Esophagus squamous epithelium (tissue), 5 donors: Measurements from ENCODE around the gene COG4. TPM values are rescaled to one million over a fixed set of nuclear protein-coding genes. Genes with fewer than 3 reads are reported as not detected.
A peak's percentile ranks its signal among the peaks of the same experiment; 100 is the strongest.

ENCODE experiments used
- DNase-seq: peaks from one replicate; lab custom pipeline; 2025; lab: John Stamatoyannopoulos, UW
- H3K27ac ChIP-seq, 4 donors: fragments of 200-600 bp; sonication (generic); one replicate each; pipeline ENCODE4 v1.5.1; 2016 to 2019; ENCODE audit warnings: mild to moderate bottlenecking in 1 of 4
- H3K27me3 ChIP-seq, 4 donors: fragments of 200-600 bp; sonication (generic); 1 replicate in 3 of 4; 2 replicates in 1 of 4; pipeline versions ENCODE4 v1.5.1 to v1.6.0; 2017 to 2021; ENCODE audit warnings: antibody characterized with exemption in 1 of 4
- H3K36me3 ChIP-seq, 3 donors: fragments of 200-600 bp; sonication (generic); one replicate each; pipeline ENCODE4 v1.5.1; 2016 to 2019
- H3K4me1 ChIP-seq, 3 donors: fragments of 200-600 bp; sonication (generic); one replicate each; pipeline ENCODE4 v1.5.1; 2017 to 2019
- H3K4me3 ChIP-seq, 4 donors: fragments of 200-600 bp; sonication (generic); 1 replicate in 3 of 4; 2 replicates in 1 of 4; pipeline ENCODE4 v1.5.1; 2016 to 2019; ENCODE audit warnings: mild to moderate bottlenecking in 2 of 4, moderate library complexity in 1 of 4
- H3K9me3 ChIP-seq, 3 donors: fragments of 200-600 bp; sonication (generic); one replicate each; pipeline ENCODE4 v1.5.1; 2016 to 2019
- POLR2A ChIP-seq, 4 donors: fragments of 450-650 bp; IDR thresholded peaks; one replicate each; pipeline ENCODE4 v1.6.1; 2017; ENCODE audit warnings: antibody characterized with exemption in 4 of 4, mild to moderate bottlenecking in 4 of 4, moderate library complexity in 3 of 4
- WGBS, 2 donors: methylation state at CpG; one replicate each; pipeline ENCODE4 v1.1.5; 2018; 5-methylcytosine and 5-hydroxymethylcytosine counted together
- intact Hi-C: fragments of 100-400 bp; cut with DNase I; formaldehyde crosslinking; loops from one replicate; pipeline ENCODE4 v1.15.0; 2022
- total RNA-seq, 4 donors: library from RNA; depleted of rRNA; stranded (reverse); fragments of >200 nt; gene quantifications; one replicate each; pipeline ENCODE4 v1.1.0, GENCODE V29; 2016
- TF ChIP-seq, protein P1 (sequence below), 6 experiments: fragments of 450-650 bp in 4 of 6; fragments of 200-600 bp in 2 of 6; sonication (generic) in 2 of 6; IDR thresholded peaks; one replicate each; pipeline ENCODE4 v1.5.1; 2016 to 2019; ENCODE audit warnings: antibody characterized with exemption in 6 of 6, mild to moderate bottlenecking in 4 of 6, moderate library complexity in 4 of 6
- donor health status: DM: yes; HTN: yes; CAD: no.

Gene COG4
- total RNA-seq, 4 donors from 2014 or later = 40.3 to 54.0 (median 47.5) TPM

DNA sequence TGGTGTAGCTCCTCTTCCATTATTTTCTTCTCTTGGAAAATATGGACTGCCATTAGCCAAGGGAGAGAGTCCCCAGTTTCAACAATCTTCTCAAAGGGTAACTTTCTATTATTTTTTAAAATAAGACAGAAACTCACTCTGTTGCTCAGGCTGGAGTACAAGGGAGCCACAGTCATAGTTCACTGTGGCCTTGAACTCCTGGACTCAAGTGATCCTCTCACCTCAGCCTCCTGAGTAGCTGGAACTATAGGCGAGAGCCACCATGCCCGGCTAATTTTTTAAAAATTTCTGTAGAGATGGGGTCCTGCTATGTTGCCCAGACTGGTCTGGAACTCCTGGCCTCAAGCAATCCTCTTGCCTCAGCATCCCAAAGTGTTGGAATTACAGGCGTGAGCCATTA lies 13.1 kb downstream of the COG4 start:
- intact Hi-C loops = loop anchor here (10.0 kb wide), 1 partner anchor 155 kb away; no protein-coding TSS in a partner anchor
- H3K27ac ChIP-seq = no peak overlapping the region
- no peak overlapping the region for H3K4me3 ChIP-seq
- H3K36me3 ChIP-seq = peaks cover 15 to 100% (median 62%) of the 10 kb centered on the region in 3 donors
- TF ChIP-seq POLR2A (IDR thresholded peaks at IDR 0.05) = no peak
- TF ChIP-seq, protein P1, sequence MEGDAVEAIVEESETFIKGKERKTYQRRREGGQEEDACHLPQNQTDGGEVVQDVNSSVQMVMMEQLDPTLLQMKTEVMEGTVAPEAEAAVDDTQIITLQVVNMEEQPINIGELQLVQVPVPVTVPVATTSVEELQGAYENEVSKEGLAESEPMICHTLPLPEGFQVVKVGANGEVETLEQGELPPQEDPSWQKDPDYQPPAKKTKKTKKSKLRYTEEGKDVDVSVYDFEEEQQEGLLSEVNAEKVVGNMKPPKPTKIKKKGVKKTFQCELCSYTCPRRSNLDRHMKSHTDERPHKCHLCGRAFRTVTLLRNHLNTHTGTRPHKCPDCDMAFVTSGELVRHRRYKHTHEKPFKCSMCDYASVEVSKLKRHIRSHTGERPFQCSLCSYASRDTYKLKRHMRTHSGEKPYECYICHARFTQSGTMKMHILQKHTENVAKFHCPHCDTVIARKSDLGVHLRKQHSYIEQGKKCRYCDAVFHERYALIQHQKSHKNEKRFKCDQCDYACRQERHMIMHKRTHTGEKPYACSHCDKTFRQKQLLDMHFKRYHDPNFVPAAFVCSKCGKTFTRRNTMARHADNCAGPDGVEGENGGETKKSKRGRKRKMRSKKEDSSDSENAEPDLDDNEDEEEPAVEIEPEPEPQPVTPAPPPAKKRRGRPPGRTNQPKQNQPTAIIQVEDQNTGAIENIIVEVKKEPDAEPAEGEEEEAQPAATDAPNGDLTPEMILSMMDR (IDR thresholded peaks at IDR 0.05) = no peak
- no peaks in the 10 kb centered on the region for H3K27me3 ChIP-seq
- no peak for DNase-seq
- H3K4me1 ChIP-seq = no peaks in the 10 kb centered on the region
- 90 to 98% methylated on average over 2 to 3 of the region's 3 CpGs for WGBS, 2 donors
- no peaks in the 10 kb centered on the region for H3K9me3 ChIP-seq

DNA sequence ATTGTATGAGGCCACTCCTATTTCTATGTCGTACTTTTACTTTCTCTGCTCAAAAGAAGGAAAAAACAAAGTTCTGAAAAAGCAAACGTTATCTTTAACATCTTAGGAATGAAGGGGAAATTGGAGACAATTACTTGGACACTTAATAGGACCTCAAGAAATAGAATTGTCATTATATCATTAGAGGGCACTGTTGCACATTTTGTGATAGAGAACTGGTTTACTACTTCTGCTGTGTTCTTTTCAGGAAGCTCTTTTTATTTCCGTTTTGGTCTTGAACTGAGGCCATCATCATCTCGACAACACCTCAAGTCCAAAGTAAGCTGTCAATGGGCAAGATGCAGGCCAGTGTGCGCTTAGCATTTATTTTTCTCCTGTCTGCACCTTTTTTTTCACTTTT lies 14.6 kb downstream of the COG4 start:
- Histone ChIP-seq H3K4me1 (no peaks in the 10 kb centered on the region), H3K36me3 (peaks cover 8 to 97% (median 54%) of the 10 kb centered on the region in 3 donors), H3K9me3 (no peaks in the 10 kb centered on the region), H3K27me3 (no peaks in the 10 kb centered on the region), H3K27ac (no peak overlapping the region), H3K4me3 (no peak overlapping the region)
- no peak for DNase-seq
- intact Hi-C loops = no loop called here
- no peak for TF ChIP-seq POLR2A (IDR thresholded peaks at IDR 0.05)
- TF ChIP-seq, protein P1 (IDR thresholded peaks at IDR 0.05) = peak in 1 of 6 experiments; percentile 10
- WGBS, 2 donors = 49 to 52% methylated on average over 5 of the region's 5 CpGs

DNA sequence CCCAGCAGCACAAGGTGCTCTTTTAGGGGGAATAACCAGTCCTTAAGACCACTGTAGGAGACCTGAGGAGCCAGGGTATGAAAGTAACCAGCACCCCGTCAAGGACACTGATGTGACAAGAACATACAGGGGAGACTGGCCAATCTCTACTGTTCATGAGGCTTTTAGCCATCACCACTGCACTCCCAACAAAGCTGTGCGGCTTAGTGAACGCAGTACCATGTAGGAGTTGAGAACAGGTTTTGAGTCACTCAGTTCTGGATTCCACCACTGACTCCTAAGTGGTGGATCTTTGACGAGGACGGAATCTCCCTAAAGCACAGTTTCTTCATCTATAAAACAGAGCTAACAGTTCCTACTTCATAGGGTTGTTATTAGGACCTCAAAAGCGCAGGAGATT lies 26.8 kb downstream of the COG4 start:
- H3K4me3 ChIP-seq = no peak overlapping the region
- intact Hi-C loops = no loop called here
- WGBS, 2 donors = 91 to 94% methylated on average over 6 of the region's 6 CpGs

DNA sequence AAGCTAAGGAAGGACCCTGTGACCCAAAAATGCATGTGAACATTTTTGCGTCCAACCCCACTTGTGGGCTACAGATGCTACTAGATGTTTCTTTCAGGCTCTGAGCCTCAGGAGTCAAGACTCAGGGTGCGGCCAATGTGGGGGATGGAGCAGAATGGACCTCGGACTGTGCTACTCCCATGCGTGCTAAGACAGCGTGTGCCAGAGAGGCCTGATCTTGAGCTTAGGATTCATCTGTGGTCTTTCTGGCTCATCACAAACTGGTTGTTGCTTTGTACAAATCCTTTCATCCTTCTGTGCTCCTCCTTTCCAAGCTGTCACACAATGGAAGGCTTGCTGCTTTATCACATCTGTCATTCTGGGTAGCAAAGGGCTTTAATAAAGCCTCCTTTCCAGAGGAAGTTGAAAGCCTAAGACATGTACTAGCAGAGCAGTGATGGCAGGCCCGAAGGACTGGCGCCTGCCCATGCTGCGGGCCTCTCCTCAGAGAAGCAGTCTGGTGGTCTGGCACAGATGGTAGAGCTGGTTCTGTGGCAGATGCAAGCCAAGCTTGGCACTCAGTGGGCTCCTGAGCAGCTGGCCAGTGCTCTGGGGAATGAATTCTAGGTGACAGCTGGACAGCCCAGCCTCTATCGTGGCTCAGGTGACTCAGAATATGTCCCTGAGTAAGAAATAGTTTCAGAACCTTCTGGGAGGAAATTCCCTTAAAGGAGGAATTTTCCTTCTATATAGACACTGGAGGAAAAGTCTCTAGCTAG lies 27.8 kb downstream of the COG4 start:
- 89 to 95% methylated on average over 6 to 7 of the region's 9 CpGs for WGBS, 2 donors
- TF ChIP-seq, protein P1 (IDR thresholded peaks at IDR 0.05) = no peak
- no peak for TF ChIP-seq POLR2A (IDR thresholded peaks at IDR 0.05)
- DNase-seq = no peak
- Histone ChIP-seq H3K27me3 (no peaks in the 10 kb centered on the region), H3K4me3 (no peak overlapping the region), H3K36me3 (peaks cover 22 to 96% (median 24%) of the 10 kb centered on the region in 3 donors), H3K9me3 (no peaks in the 10 kb centered on the region), H3K4me1 (no peaks in the 10 kb centered on the region), H3K27ac (no peak overlapping the region)
- intact Hi-C loops = no loop called here

More for the DNA sequence above, 26.8 kb downstream of the COG4 start:
- no peaks in the 10 kb centered on the region for H3K4me1 ChIP-seq
- peaks cover 22 to 99% (median 24%) of the 10 kb centered on the region in 3 donors for H3K36me3 ChIP-seq
- no peak for TF ChIP-seq POLR2A (IDR thresholded peaks at IDR 0.05)
- TF ChIP-seq, protein P1 (IDR thresholded peaks at IDR 0.05) = no peak
- no peak for DNase-seq
- H3K27me3 ChIP-seq = no peaks in the 10 kb centered on the region
- H3K9me3 ChIP-seq = no peaks in the 10 kb centered on the region
- H3K27ac ChIP-seq = no peak overlapping the region

DNA sequence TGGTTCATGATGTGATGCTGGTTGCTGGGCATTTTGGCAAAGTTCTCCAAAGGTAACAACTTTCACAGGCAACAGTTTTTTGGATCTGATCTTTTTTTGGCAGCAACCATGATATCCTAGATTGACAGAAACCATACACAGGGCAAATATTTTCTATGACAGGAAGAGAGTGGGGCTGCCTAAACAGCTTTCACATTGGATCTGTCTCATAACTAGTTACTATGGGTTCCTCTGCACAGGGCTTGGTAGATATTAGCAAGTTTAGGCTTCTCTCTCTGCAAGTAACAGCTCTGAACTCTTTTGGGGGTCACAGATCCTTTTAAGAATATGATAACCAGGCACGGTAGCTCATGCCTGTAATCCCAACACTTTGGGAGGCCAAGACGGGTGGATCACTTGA lies 28.6 kb downstream of the COG4 start:
- peaks cover 22 to 96% (median 24%) of the 10 kb centered on the region in 3 donors for H3K36me3 ChIP-seq
- H3K27me3 ChIP-seq = no peaks in the 10 kb centered on the region
- H3K9me3 ChIP-seq = no peaks in the 10 kb centered on the region
- TF ChIP-seq, protein P1 (IDR thresholded peaks at IDR 0.05) = no peak
- TF ChIP-seq POLR2A (IDR thresholded peaks at IDR 0.05) = no peak
- WGBS, 2 donors = 63 to 90% methylated on average over 1 to 2 of the region's 2 CpGs
- no peak overlapping the region for H3K27ac ChIP-seq
- no peak for DNase-seq
- intact Hi-C loops = no loop called here
- no peak overlapping the region for H3K4me3 ChIP-seq
- H3K4me1 ChIP-seq = no peaks in the 10 kb centered on the region
